SK-N-SH treated with all-trans-retinoic acid at 6 μM for 48 hours (cell line): ENCODE data around the gene DUSP7.
A peak's percentile ranks its signal among the peaks of the same experiment; 100 is the strongest.

Experiments used
- ATAC-seq: fragments of 200-7000 bp; cut with Tn5 transposase; 3 replicates; pipeline ENCODE4 v1.9.1; 2020; ENCODE audit warnings: mild to moderate bottlenecking, moderate library complexity
- ARNTL ChIP-seq: fragments of 450-650 bp; formaldehyde crosslinking; IDR thresholded peaks from 2 replicates; pipeline ENCODE4 v1.5.0; 2020; ENCODE audit warnings: low read depth, mild to moderate bottlenecking, moderate library complexity, borderline replicate concordance
- CSDC2 ChIP-seq: fragments of 250-450 bp; sonication (Bioruptor Pico); IDR thresholded peaks from 2 replicates; pipeline ENCODE4 v1.5.0; 2020; ENCODE audit warnings: mild to moderate bottlenecking, moderate library complexity
- ESRRG ChIP-seq: fragments of 250-450 bp; sonication (Bioruptor Pico); IDR thresholded peaks from 2 replicates; pipeline ENCODE4 v1.6.1; 2021; ENCODE audit warnings: mild to moderate bottlenecking
- GLIS3 ChIP-seq: fragments of 250-450 bp; sonication (Bioruptor Pico); IDR thresholded peaks from 2 replicates; pipeline ENCODE4 v1.5.0; 2020; ENCODE audit warnings: mild to moderate bottlenecking, moderate library complexity
- PPARA ChIP-seq: fragments of 250-450 bp; sonication (Bioruptor Pico); IDR thresholded peaks from 2 replicates; pipeline ENCODE4 v1.5.0; 2020; ENCODE audit warnings: mild to moderate bottlenecking, borderline replicate concordance
- SNAI2 ChIP-seq: fragments of 250-450 bp; sonication (Bioruptor Pico); IDR thresholded peaks from 2 replicates; pipeline ENCODE4 v1.5.0; 2020; ENCODE audit warnings: mild to moderate bottlenecking, moderate library complexity
- TCF4 ChIP-seq: fragments of 250-450 bp; sonication (Bioruptor Pico); IDR thresholded peaks from 2 replicates; pipeline ENCODE4 v1.8.0; 2021; ENCODE audit warnings: mild to moderate bottlenecking, moderate library complexity, borderline replicate concordance
- TOX ChIP-seq: fragments of 250-450 bp; sonication (Bioruptor Pico); IDR thresholded peaks from 2 replicates; pipeline ENCODE4 v1.8.0; 2021; ENCODE audit warnings: mild to moderate bottlenecking, moderate library complexity, borderline replicate concordance
- ZC3H10 ChIP-seq: fragments of 250-450 bp; sonication (Bioruptor Pico); IDR thresholded peaks from 2 replicates; pipeline ENCODE4 v1.5.1; 2021; ENCODE audit warnings: mild to moderate bottlenecking, moderate library complexity
- ZFP3 ChIP-seq: fragments of 250-450 bp; sonication (Bioruptor Pico); IDR thresholded peaks from 2 replicates; pipeline ENCODE4 v1.5.0; 2020; ENCODE audit warnings: mild to moderate bottlenecking, moderate library complexity
- ZFP30 ChIP-seq: fragments of 450-650 bp; formaldehyde crosslinking; IDR thresholded peaks from 2 replicates; pipeline ENCODE4 v1.5.0; 2022; ENCODE audit warnings: mild to moderate bottlenecking, moderate library complexity
- ZNF70 ChIP-seq: fragments of 450-650 bp; formaldehyde crosslinking; IDR thresholded peaks from 2 replicates; pipeline ENCODE4 v1.5.0; 2020; ENCODE audit warnings: mild to moderate bottlenecking, moderate library complexity
- ZNF8 ChIP-seq: fragments of 450-650 bp; formaldehyde crosslinking; IDR thresholded peaks from 2 replicates; pipeline ENCODE4 v1.5.0; 2020; ENCODE audit warnings: mild to moderate bottlenecking, moderate library complexity
- TF ChIP-seq, protein P1 (sequence below): fragments of 250-450 bp; sonication (Bioruptor Pico); IDR thresholded peaks from 2 replicates; pipeline ENCODE4 v1.5.1; 2021; ENCODE audit warnings: mild to moderate bottlenecking, moderate library complexity
- TF ChIP-seq, protein P2 (sequence below): fragments of 250-450 bp; sonication (Bioruptor Pico); IDR thresholded peaks from 2 replicates; pipeline ENCODE4 v1.8.0; 2021; ENCODE audit warnings: low read depth, mild to moderate bottlenecking, moderate library complexity, borderline replicate concordance
- TF ChIP-seq, protein P3 (sequence below): fragments of 250-450 bp; sonication (Bioruptor Pico); IDR thresholded peaks from 2 replicates; pipeline ENCODE4 v1.5.0; 2020; ENCODE audit warnings: mild to moderate bottlenecking, moderate library complexity
- TF ChIP-seq, protein P4 (sequence below): fragments of 250-450 bp; sonication (Bioruptor Pico); IDR thresholded peaks from 2 replicates; pipeline ENCODE4 v1.5.1; 2020; ENCODE audit warnings: low read depth, mild to moderate bottlenecking, moderate library complexity
- TF ChIP-seq, protein P5 (sequence below): fragments of 250-450 bp; sonication (Bioruptor Pico); IDR thresholded peaks from 2 replicates; pipeline ENCODE4 v1.8.0; 2020; ENCODE audit warnings: mild to moderate bottlenecking, moderate library complexity, borderline replicate concordance

DUSP7 gene

DNA sequence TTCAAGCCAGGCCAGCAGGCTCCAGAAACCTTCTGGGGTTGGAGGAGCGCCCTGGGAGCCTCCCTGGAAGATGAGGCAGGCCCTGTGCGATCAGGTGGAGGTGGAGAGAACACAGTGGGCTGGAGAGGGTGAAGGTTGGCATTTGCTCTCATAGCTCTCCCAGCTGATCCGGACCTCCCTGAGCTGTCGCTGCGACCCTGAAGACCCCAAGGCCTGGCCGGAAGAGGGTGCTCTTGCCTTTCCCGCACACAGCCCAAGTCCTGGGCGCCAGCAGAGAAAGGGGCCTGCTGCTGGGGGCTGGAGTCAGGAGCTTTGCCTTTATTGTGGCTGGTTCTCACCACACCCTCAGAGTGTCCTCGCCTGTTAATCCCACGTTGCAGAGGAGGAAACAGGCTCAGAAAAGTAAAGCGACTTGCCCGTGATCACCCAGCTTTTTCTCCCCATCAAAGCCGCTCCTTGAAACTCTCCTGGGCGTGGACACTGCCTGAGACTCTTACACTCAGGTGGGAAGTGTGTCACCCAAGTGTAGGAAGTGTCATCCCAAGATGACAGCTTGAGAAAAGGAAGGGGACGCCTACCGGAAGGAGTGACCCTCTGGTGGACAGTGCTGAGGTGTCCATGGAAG lies 52.1 kb downstream of the DUSP7 start:
- peak; percentile 53 for ATAC-seq
- TF ChIP-seq TCF4 (CRISPR knock-in tag): no peak
- TF ChIP-seq ZNF70 (CRISPR knock-in tag): no peak
- TF ChIP-seq ESRRG: no peak
- no peak for TF ChIP-seq ARNTL
- TF ChIP-seq, protein P1, sequence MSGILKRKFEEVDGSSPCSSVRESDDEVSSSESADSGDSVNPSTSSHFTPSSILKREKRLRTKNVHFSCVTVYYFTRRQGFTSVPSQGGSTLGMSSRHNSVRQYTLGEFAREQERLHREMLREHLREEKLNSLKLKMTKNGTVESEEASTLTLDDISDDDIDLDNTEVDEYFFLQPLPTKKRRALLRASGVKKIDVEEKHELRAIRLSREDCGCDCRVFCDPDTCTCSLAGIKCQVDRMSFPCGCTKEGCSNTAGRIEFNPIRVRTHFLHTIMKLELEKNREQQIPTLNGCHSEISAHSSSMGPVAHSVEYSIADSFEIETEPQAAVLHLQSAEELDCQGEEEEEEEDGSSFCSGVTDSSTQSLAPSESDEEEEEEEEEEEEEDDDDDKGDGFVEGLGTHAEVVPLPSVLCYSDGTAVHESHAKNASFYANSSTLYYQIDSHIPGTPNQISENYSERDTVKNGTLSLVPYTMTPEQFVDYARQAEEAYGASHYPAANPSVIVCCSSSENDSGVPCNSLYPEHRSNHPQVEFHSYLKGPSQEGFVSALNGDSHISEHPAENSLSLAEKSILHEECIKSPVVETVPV: no peak
- TF ChIP-seq CSDC2 (CRISPR knock-in tag): no peak
- TF ChIP-seq, all 23 proteins: peak for 0

DNA sequence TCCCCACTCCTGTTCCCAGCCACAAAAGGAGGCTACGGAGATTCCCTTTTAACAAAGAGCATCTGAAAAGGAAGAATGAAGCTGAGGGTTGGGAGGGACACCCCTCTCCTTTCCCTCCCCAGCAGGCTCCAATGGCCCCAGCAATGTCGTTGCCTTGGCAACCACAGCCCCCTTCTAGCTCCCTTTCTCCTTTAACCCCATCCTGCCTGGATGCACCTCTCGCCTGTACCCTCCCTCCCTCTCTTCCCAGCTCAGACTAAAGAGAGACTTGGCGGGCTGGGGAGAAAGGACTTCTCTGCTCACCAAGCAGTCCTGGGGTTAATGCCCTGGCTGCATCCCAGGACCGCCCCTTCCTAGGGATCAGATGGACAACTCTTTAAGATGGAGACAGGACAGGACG lies 53.6 kb downstream of the DUSP7 start:
- ATAC-seq: no peak
- TF ChIP-seq, protein P2, sequence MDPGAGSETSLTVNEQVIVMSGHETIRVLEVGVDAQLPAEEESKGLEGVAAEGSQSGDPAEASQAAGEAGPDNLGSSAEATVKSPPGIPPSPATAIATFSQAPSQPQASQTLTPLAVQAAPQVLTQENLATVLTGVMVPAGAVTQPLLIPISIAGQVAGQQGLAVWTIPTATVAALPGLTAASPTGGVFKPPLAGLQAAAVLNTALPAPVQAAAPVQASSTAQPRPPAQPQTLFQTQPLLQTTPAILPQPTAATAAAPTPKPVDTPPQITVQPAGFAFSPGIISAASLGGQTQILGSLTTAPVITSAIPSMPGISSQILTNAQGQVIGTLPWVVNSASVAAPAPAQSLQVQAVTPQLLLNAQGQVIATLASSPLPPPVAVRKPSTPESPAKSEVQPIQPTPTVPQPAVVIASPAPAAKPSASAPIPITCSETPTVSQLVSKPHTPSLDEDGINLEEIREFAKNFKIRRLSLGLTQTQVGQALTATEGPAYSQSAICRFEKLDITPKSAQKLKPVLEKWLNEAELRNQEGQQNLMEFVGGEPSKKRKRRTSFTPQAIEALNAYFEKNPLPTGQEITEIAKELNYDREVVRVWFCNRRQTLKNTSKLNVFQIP (CRISPR knock-in tag): no peak
- TF ChIP-seq SNAI2 (CRISPR knock-in tag): no peak
- no peak for TF ChIP-seq TOX (CRISPR knock-in tag)
- TF ChIP-seq, protein P3, sequence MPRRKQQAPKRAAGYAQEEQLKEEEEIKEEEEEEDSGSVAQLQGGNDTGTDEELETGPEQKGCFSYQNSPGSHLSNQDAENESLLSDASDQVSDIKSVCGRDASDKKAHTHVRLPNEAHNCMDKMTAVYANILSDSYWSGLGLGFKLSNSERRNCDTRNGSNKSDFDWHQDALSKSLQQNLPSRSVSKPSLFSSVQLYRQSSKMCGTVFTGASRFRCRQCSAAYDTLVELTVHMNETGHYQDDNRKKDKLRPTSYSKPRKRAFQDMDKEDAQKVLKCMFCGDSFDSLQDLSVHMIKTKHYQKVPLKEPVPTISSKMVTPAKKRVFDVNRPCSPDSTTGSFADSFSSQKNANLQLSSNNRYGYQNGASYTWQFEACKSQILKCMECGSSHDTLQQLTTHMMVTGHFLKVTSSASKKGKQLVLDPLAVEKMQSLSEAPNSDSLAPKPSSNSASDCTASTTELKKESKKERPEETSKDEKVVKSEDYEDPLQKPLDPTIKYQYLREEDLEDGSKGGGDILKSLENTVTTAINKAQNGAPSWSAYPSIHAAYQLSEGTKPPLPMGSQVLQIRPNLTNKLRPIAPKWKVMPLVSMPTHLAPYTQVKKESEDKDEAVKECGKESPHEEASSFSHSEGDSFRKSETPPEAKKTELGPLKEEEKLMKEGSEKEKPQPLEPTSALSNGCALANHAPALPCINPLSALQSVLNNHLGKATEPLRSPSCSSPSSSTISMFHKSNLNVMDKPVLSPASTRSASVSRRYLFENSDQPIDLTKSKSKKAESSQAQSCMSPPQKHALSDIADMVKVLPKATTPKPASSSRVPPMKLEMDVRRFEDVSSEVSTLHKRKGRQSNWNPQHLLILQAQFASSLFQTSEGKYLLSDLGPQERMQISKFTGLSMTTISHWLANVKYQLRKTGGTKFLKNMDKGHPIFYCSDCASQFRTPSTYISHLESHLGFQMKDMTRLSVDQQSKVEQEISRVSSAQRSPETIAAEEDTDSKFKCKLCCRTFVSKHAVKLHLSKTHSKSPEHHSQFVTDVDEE (CRISPR knock-in tag): no peak
- no peak for TF ChIP-seq GLIS3 (CRISPR knock-in tag)
- TF ChIP-seq ZNF8 (CRISPR knock-in tag): no peak
- TF ChIP-seq ZFP3 (CRISPR knock-in tag): no peak
- TF ChIP-seq ZC3H10: no peak
- TF ChIP-seq, protein P4, sequence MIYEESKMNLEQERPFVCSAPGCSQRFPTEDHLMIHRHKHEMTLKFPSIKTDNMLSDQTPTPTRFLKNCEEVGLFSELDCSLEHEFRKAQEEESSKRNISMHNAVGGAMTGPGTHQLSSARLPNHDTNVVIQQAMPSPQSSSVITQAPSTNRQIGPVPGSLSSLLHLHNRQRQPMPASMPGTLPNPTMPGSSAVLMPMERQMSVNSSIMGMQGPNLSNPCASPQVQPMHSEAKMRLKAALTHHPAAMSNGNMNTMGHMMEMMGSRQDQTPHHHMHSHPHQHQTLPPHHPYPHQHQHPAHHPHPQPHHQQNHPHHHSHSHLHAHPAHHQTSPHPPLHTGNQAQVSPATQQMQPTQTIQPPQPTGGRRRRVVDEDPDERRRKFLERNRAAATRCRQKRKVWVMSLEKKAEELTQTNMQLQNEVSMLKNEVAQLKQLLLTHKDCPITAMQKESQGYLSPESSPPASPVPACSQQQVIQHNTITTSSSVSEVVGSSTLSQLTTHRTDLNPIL (CRISPR knock-in tag): no peak
- TF ChIP-seq ZFP30: no peak
- no peak for TF ChIP-seq PPARA (CRISPR knock-in tag)
- TF ChIP-seq, protein P5, sequence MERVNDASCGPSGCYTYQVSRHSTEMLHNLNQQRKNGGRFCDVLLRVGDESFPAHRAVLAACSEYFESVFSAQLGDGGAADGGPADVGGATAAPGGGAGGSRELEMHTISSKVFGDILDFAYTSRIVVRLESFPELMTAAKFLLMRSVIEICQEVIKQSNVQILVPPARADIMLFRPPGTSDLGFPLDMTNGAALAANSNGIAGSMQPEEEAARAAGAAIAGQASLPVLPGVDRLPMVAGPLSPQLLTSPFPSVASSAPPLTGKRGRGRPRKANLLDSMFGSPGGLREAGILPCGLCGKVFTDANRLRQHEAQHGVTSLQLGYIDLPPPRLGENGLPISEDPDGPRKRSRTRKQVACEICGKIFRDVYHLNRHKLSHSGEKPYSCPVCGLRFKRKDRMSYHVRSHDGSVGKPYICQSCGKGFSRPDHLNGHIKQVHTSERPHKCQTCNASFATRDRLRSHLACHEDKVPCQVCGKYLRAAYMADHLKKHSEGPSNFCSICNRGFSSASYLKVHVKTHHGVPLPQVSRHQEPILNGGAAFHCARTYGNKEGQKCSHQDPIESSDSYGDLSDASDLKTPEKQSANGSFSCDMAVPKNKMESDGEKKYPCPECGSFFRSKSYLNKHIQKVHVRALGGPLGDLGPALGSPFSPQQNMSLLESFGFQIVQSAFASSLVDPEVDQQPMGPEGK (CRISPR knock-in tag): no peak
- no peak for TF ChIP-seq ARNTL

DNA sequence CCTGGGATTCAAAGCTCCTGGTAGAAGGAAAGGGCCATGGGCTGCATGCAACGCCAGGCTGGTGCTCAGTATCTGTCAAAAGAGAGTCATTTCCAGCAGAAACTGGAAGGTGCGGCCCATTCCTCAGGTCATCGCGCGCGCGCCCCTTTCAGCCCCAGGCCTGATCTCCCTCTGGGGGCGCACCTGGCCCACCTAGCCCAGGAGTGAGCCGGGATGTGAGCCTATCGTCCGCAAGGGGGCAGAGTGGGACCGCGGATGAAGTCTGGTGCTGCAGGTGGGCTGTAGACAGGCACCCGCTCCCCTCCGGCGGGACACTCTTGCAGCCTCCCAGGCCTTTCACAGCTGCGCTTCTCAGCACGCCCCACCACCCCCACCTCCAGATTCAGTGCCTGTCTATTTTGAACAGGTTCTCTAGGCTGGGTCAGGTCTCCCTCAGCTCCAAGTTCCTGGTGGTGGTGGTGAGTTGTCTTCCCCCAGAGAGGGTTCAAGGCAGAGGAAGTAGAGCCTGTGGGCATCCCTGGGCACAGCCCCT lies 54.9 kb downstream of the DUSP7 start:
- TF ChIP-seq TOX (CRISPR knock-in tag) (no peak), ZFP3 (CRISPR knock-in tag) (no peak), CSDC2 (CRISPR knock-in tag) (no peak)
- TF ChIP-seq, protein P1: no peak
- TF ChIP-seq, protein P4 (CRISPR knock-in tag): no peak
- peak; percentile 86 for ATAC-seq
